Loucy (cell line): ENCODE results near the gene RGS6.

Experiments
- CTCF ChIP-seq: fragments of 200-600 bp; sonication (generic); conservative IDR thresholded peaks from 2 replicates; pipeline ENCODE4 v1.5.1; 2014; ENCODE audit warnings: mild to moderate bottlenecking, antibody characterized with exemption, low read length
- EZH2phosphoT487 ChIP-seq: fragments of 200-600 bp; IDR thresholded peaks from 2 replicates; pipeline ENCODE4 v1.6.1; 2018; ENCODE audit warnings: antibody characterized with exemption, mild to moderate bottlenecking, moderate library complexity, borderline replicate concordance

- TF ChIP-seq CTCF (no peak), EZH2phosphoT487 (no peak)
Measured at GRCh38 chr14:72172597-72172996, 240.4 kb downstream of the RGS6 start.
